MCF 10A (cell line): ENCODE measurements around the gene NME5. TPM values are rescaled to one million over a fixed set of nuclear protein-coding genes. Genes with fewer than 3 reads are reported as not detected.

Experiments used
- Bru-seq: library from RNA; stranded (reverse); fragments of 400-500 nt; gene quantifications from one replicate; lab custom pipeline; 2021; lab: Mats Ljungman, UMichigan
- BruChase-seq, 2 experiments: library from RNA; stranded (reverse); fragments of 400-500 nt; gene quantifications; one replicate each; lab custom pipeline; 2021; lab: Mats Ljungman, UMichigan
- BruUV-seq: library from RNA; stranded (reverse); fragments of 400-500 nt; replicated peaks from 2 replicates; lab custom pipeline; 2021; lab: Mats Ljungman, UMichigan
- CTCF ChIA-PET: fragments of 300-600 bp; sonication (Branson Sonifier 250); formaldehyde crosslinking; extraction: SDS; loops from one replicate; lab custom pipeline; 2021; ENCODE audit warnings: antibody characterized with exemption, inconsistent platforms; lab: Yijun Ruan, JAX
- POLR2A ChIA-PET: fragments of 300-600, 350-650 bp; sonication (Branson Sonifier 250); formaldehyde crosslinking; extraction: SDS; loops from one replicate; lab custom pipeline; 2020; ENCODE audit warnings: antibody characterized with exemption, inconsistent platforms; lab: Yijun Ruan, JAX
- DNase-seq: peaks from one replicate; pipeline ENCODE4 v3.0.0-alpha.2; 2018; ENCODE audit not compliant: unreplicated experiment
- H3K27ac Mint-ChIP-seq: one replicate; pipeline ENCODE4 v1.8.0; 2022; ENCODE audit warnings: mild to moderate bottlenecking, low read depth, mixed read lengths; ENCODE audit not compliant: unreplicated experiment
- H3K27me3 Mint-ChIP-seq: one replicate; pipeline ENCODE4 v1.8.0; 2022; ENCODE audit warnings: mixed read lengths; ENCODE audit not compliant: insufficient read depth, unreplicated experiment
- H3K36me3 Mint-ChIP-seq: one replicate; pipeline ENCODE4 v1.8.0; 2022; ENCODE audit warnings: mild to moderate bottlenecking, moderate library complexity, mixed read lengths; ENCODE audit not compliant: insufficient read depth, unreplicated experiment
- H3K4me1 Mint-ChIP-seq: one replicate; pipeline ENCODE4 v1.8.0; 2022; ENCODE audit warnings: mixed read lengths; ENCODE audit not compliant: insufficient read depth, unreplicated experiment
- H3K4me3 Mint-ChIP-seq: one replicate; pipeline ENCODE4 v1.8.0; 2022; ENCODE audit warnings: mild to moderate bottlenecking, moderate library complexity, mixed read lengths; ENCODE audit not compliant: unreplicated experiment
- H3K9me3 Mint-ChIP-seq: one replicate; pipeline ENCODE4 v1.8.0; 2022; ENCODE audit warnings: mixed read lengths; ENCODE audit not compliant: unreplicated experiment
- CTCF ChIP-seq: fragments of 200-600 bp; IDR thresholded peaks from one replicate; pipeline ENCODE4 v1.8.0; 2022; ENCODE audit warnings: antibody characterized with exemption, mild to moderate bottlenecking; ENCODE audit not compliant: unreplicated experiment
- intact Hi-C: fragments of 100-400 bp; cut with micrococcal nuclease; formaldehyde crosslinking; loops from 2 replicates; pipeline ENCODE4 v1.14.1; 2022
- long read RNA-seq: library from polyadenylated mRNA; stranded (forward); transcript quantifications from one replicate; pipeline ENCODE4 v2.0.0, GENCODE V29; 2022
- total RNA-seq: library from RNA; stranded (reverse); gene quantifications from 2 replicates; pipeline ENCODE4 v1.2.3, GENCODE V29; 2022

Gene NME5, protein sequence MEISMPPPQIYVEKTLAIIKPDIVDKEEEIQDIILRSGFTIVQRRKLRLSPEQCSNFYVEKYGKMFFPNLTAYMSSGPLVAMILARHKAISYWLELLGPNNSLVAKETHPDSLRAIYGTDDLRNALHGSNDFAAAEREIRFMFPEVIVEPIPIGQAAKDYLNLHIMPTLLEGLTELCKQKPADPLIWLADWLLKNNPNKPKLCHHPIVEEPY
- total RNA-seq = 1.0 TPM in 1 of 2 replicates, not detected in the other
- Bru-seq, nascent RNA = percentile 25 among the genes with signal in this experiment
- percentile 33 among the genes with signal in this experiment for BruChase-seq, experiment 1, labeled RNA remaining after a 6-hour chase
- percentile 32 among the genes with signal in this experiment for BruChase-seq, experiment 2, labeled RNA remaining after a 2-hour chase
- long read RNA-seq, partial matches to known transcripts = 0 of 1 reads
- long read RNA-seq, other reads (novel, unspliced or antisense) = 0 of 1 reads

GRCh38 chr5:138138949-138139780 lies at the start of gene NME5:
NME5 (minus strand) TSS chr5:138139428; CDS start chr5:138138780, 648 bp downstream.
- BruUV-seq = no TSS peak
- POLR2A ChIA-PET = interaction anchor here (0.9 to 2.1 kb wide), 5 partner anchors 10 to 386 kb away, joined by 3 to 8 read pairs (median 4); partner anchors contain the start of genes BRD8, FAM13B and WNT8A
- Mint-ChIP-seq H3K27me3 (no peaks in the 10 kb centered on the region), H3K36me3 (no peaks in the 10 kb centered on the region), H3K9me3 (no peaks in the 10 kb centered on the region), H3K27ac (no peak within 1 kb of the TSS), H3K4me3 (peak within 1 kb of the TSS; percentile 21), H3K4me1 (no peaks in the 10 kb centered on the region)
- intact Hi-C loops = no loop called here
- CTCF ChIA-PET = interaction anchor here (0.6 to 7.3 kb wide), 7 partner anchors 12 to 496 kb away, joined by 3 to 46 read pairs (median 3); no protein-coding TSS in a partner anchor
- DNase-seq = no peak
- TF ChIP-seq CTCF = no peak

- ChIA-PET POLR2A (interaction anchor here (0.5 to 3.0 kb wide), 8 partner anchors 9 to 30 kb away, joined by 3 to 20 read pairs (median 4); partner anchors contain the start of genes BRD8 and KIF20A), CTCF (interaction anchor here (0.6 to 1.2 kb wide), 7 partner anchors 8 to 225 kb away, joined by 3 to 10 read pairs (median 4); no protein-coding TSS in a partner anchor)
- Mint-ChIP-seq H3K4me3 (no peak overlapping the region), H3K36me3 (peaks cover 94% of the 10 kb centered on the region), H3K27ac (no peak overlapping the region), H3K4me1 (no peaks in the 10 kb centered on the region), H3K27me3 (no peaks in the 10 kb centered on the region), H3K9me3 (no peaks in the 10 kb centered on the region)
- TF ChIP-seq CTCF = no peak
- DNase-seq = no peak
- intact Hi-C loops = no loop called here
- BruUV-seq = no TSS peak
Measured at GRCh38 chr5:138188626-138189025, 49.4 kb upstream of the NME5 start.

GRCh38 chr5:138186002-138186447 lies 46.8 kb upstream of the NME5 start:
- Mint-ChIP-seq H3K4me3 (no peak overlapping the region), H3K27me3 (no peaks in the 10 kb centered on the region), H3K27ac (no peak overlapping the region), H3K36me3 (peaks cover 78% of the 10 kb centered on the region), H3K9me3 (no peaks in the 10 kb centered on the region), H3K4me1 (no peaks in the 10 kb centered on the region)
- TF ChIP-seq CTCF = no peak
- ChIA-PET CTCF (interaction anchor here (0.6 to 1.7 kb wide), 7 partner anchors 10 to 166 kb away, joined by 3 to 6 read pairs (median 4); no protein-coding TSS in a partner anchor), POLR2A (interaction anchor here (0.8 to 1.2 kb wide), 2 partner anchors 12 to 27 kb away, joined by 3 read pairs; partner anchors contain the start of gene CDC23)
- no TSS peak for BruUV-seq
- no peak for DNase-seq
- intact Hi-C loops = no loop called here
